Mammary epithelial cell (primary cell): ENCODE results near the gene JMJD1C.

Experiments
- CTCF ChIP-seq, 2 donors: IDR thresholded peaks in 1 of 2; conservative IDR thresholded peaks in 1 of 2; 2 replicates each; pipeline ENCODE4 v1.5.1; 2011 to 2012; ENCODE audit warnings: inconsistent platforms in 2 of 2, low read length in 2 of 2, mild to moderate bottlenecking in 2 of 2, control low read depth in 1 of 2, low read depth in 1 of 2; ENCODE audit not compliant: insufficient read depth in 1 of 2; ENCODE audit errors: extremely low read depth in 1 of 2
- EZH2 ChIP-seq: IDR thresholded peaks from 2 replicates; pipeline ENCODE4 v1.6.1; 2012; ENCODE audit warnings: low read length, inconsistent platforms, borderline replicate concordance

GRCh38 chr10:63407136-63407662, 58.6 kb downstream of the JMJD1C start:
- TF ChIP-seq CTCF (conservative IDR thresholded peaks at IDR 0.05 in 1 of 2, IDR thresholded peaks at IDR 0.05 in 1 of 2; ENCODE audit: extremely low read depth in 1 of 2, insufficient read depth in 1 of 2, low read depth in 1 of 2, low read length in 2 of 2) (no peak), EZH2 (no peak)
